Stimulated activated naive CD8-positive, alpha-beta T cell treated with anti-CD3 and anti-CD28 coated beads, Interleukin-15, Interleukin-2, amounts not matched to agents 100 ng/mL and 50 ng/mL, for 24 hours (primary cell): Measurements from ENCODE around the gene DYRK1A.

Experiments
- H3K27ac Mint-ChIP-seq: one replicate; pipeline ENCODE4 v1.8.0; 2021; ENCODE audit warnings: mild to moderate bottlenecking, mixed read lengths
- H3K27me3 Mint-ChIP-seq: one replicate; pipeline ENCODE4 v1.8.0; 2021; ENCODE audit warnings: mixed read lengths
- H3K36me3 Mint-ChIP-seq: one replicate; pipeline ENCODE4 v1.8.0; 2021; ENCODE audit warnings: low read depth, mixed read lengths
- H3K4me1 Mint-ChIP-seq: one replicate; pipeline ENCODE4 v1.8.0; 2021; ENCODE audit warnings: low read depth, mixed read lengths
- H3K4me3 Mint-ChIP-seq: one replicate; pipeline ENCODE4 v1.8.0; 2021; ENCODE audit warnings: mild to moderate bottlenecking, mixed read lengths
- H3K9me3 Mint-ChIP-seq: one replicate; pipeline ENCODE4 v1.8.0; 2021; ENCODE audit warnings: mixed read lengths

The DYRK1A gene

DNA sequence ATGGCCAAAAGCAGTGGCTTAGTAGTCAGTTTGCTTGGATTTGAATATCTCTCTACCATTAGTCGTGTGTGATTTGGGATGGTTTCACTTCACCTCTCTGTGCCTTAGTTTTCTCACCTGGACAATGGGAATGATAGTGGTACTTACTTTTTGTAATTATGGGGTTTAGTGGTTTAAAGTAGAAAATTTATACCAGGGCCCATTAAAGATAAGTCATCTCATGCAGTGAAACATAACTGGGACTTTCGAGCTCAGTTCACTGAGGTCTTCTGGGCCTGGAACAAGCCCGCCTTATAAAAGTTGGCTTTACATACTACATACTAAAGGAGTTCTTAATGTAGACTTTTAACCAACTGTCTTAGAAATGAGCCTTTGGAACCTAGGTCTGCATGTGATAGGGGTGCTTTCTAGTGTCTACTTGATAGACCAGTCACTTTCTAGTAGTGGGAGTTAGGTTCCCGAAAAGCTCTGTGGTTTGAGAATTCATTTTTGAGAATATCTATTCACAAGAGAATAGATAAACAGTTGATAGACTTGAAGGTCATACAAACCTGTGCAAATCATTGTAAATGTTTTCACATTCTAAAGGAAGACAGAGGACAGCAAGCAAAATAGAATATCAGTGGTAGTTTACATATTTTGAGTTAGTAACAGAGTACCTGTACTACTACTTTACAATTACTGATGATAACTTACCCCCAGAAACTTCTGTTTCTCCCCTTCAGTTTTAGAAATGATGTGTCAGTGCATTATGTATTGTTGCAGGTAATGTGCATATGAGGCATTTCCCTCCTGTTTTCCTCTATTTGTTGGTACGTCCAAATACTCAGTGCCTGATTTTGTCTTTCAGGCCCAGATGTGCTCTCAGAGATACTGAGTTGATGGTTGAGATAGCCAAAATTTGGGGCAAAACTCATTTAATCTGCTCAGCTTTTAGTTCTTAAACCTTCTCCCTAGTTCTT lies 48.0 kb downstream of the DYRK1A start:
- Mint-ChIP-seq H3K4me1 (peaks cover 91% of the 10 kb centered on the region), H3K9me3 (no peaks in the 10 kb centered on the region), H3K36me3 (peaks cover 9% of the 10 kb centered on the region), H3K27ac (peak overlapping the region; percentile 60), H3K27me3 (no peaks in the 10 kb centered on the region), H3K4me3 (no peak overlapping the region)

DNA sequence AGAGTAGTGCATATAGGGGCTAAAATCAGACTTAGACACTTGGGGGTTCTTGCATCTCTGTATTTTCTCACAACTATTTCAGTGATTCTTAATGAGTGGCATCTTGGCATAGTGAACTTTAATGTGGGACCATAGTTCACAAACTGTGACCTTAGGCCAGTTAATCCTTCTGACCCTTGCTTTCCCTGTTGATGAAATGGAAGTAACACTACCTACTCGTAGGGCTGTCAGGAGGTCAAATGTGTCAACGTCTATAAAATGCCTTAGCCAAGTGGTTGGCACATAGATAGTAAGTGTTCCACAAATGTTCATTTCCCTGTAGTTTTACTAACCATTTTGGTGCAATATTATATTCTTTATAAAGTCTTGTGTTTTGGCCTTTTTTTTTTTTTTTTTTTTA lies 49.4 kb downstream of the DYRK1A start:
- no peak overlapping the region for H3K4me3 Mint-ChIP-seq

DNA sequence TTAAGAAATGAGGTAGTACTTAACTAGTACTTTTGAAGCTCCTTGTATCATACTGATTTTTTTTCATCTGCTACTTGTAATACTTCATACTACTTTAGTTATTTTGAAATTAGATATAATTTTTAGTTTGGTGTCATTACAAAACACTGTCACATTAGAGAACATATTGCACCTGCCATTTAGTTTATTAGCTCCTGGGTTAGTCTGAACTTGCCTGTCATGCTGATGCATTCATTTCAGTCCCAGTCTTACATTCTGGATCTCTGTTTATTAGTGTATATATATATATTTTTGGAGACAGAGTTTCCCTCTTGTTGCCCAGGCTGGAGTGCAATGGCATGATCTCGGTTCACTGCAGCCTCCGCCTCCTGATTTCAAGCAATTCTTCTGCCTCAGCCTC lies 50.3 kb downstream of the DYRK1A start:
- H3K27ac Mint-ChIP-seq, result no peak overlapping the region

More for the DNA sequence above, 49.4 kb downstream of the DYRK1A start:
- Mint-ChIP-seq H3K36me3 (peaks cover 11% of the 10 kb centered on the region), H3K4me1 (peaks cover 93% of the 10 kb centered on the region), H3K9me3 (no peaks in the 10 kb centered on the region), H3K27ac (peak overlapping the region; percentile 13), H3K27me3 (no peaks in the 10 kb centered on the region)

DNA sequence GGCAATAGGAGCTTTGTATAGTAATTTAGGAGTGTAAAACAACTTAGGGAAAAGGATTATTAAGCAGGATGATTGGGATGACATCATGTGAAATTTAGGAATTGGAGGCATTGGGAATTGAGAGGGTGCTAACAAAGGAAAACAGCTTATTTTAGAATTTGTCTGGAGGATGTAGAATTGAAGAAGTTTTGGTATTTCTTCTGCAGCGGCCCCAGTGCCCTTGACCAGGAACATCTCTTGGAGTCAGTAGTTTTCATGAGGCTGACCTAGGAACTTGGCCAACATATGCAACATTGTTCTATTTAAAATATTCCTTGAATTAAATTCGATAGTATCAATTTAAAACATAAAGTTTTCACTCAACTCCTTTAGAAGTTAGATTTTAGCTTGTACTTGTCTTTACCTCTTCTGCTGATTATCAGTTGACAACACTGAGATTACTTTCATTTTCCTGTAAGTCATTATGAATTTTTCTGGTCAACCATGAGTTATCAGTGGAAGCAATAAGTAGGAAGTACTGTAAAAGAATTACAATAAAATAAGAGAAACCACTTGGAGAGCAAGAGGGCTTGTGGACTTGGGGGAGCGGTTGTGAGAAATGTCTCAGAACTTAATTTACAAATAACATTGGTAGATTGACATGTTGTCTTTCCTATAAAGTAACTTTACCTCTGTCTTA lies 52.8 kb downstream of the DYRK1A start:
- H3K4me3 Mint-ChIP-seq, result peak overlapping the region; percentile 7
- peaks cover 36% of the 10 kb centered on the region for H3K36me3 Mint-ChIP-seq
- H3K9me3 Mint-ChIP-seq, result no peaks in the 10 kb centered on the region
- peaks cover 91% of the 10 kb centered on the region for H3K4me1 Mint-ChIP-seq
- H3K27ac Mint-ChIP-seq, result peak overlapping the region; percentile 72
- H3K27me3 Mint-ChIP-seq, result no peaks in the 10 kb centered on the region

More for the DNA sequence above, 50.3 kb downstream of the DYRK1A start:
- Mint-ChIP-seq H3K36me3 (peaks cover 20% of the 10 kb centered on the region), H3K9me3 (no peaks in the 10 kb centered on the region), H3K4me1 (peaks cover 92% of the 10 kb centered on the region), H3K4me3 (no peak overlapping the region), H3K27me3 (no peaks in the 10 kb centered on the region)

DNA sequence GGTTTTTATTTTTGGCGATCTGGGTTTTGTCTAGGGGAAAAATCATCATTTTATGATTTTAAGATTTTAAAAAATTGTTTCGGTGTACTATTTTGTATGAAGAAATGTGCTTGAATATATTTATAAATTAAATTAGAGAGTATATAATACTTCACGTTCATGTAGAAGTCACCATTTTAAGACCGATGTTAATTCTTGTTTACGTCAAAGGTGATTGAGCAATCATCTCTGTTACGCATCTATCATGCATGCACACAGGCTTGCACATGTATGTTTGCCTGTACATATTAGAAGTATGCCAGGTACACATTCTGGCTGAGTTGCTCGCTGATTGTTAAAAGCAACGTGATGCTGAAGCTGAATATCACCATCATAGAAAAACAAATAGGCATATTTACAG lies 54.7 kb downstream of the DYRK1A start:
- peaks cover 73% of the 10 kb centered on the region for H3K4me1 Mint-ChIP-seq
- no peak overlapping the region for H3K27ac Mint-ChIP-seq
- H3K36me3 Mint-ChIP-seq, result peaks cover 47% of the 10 kb centered on the region
- no peaks in the 10 kb centered on the region for H3K27me3 Mint-ChIP-seq
- H3K9me3 Mint-ChIP-seq, result peaks cover 5% of the 10 kb centered on the region
- no peak overlapping the region for H3K4me3 Mint-ChIP-seq

DNA sequence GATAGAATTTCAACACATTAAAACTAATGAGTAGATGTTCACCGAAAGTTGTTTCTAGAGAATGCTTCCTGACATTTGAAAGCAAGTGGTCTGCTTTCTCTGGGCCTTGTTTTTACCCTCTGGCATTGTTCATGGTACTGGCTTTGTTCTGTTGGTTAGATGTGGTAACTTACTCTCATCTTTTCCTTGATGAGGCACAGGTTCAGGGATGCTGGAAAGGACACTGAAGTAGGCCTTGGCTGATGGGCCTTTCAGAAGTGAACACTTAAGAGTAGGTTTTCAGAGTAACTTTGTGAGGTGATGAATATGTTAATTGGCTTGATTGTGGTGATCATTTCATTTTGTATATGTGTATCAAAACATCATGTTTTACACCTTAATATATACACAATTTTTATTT lies 55.8 kb downstream of the DYRK1A start:
- Mint-ChIP-seq H3K27me3 (no peaks in the 10 kb centered on the region), H3K9me3 (peaks cover 5% of the 10 kb centered on the region), H3K4me1 (peaks cover 67% of the 10 kb centered on the region), H3K27ac (no peak overlapping the region), H3K36me3 (peaks cover 48% of the 10 kb centered on the region), H3K4me3 (no peak overlapping the region)

DNA sequence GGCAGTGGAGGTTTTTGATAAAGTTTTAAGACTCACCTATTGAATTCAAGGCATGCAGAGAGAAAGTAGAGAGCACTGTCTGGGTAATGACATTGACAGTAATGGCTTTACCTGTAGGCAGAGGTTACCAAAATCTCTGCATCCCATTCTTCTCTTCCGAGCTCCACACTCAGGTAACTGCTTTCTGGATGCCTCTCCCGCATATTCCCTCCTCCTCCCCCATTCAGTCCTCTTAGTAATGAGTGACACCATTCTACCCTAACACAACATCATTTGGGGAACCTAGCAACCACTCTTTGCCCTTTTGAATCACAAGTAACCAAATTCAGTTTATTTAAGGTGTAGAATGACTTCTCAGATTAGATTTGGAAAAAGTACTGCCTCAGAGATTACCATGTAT lies 56.5 kb downstream of the DYRK1A start:
- no peak overlapping the region for H3K27ac Mint-ChIP-seq
- peaks cover 5% of the 10 kb centered on the region for H3K9me3 Mint-ChIP-seq
- H3K27me3 Mint-ChIP-seq, result no peaks in the 10 kb centered on the region
- peaks cover 51% of the 10 kb centered on the region for H3K36me3 Mint-ChIP-seq
- peaks cover 67% of the 10 kb centered on the region for H3K4me1 Mint-ChIP-seq
- H3K4me3 Mint-ChIP-seq, result no peak overlapping the region

DNA sequence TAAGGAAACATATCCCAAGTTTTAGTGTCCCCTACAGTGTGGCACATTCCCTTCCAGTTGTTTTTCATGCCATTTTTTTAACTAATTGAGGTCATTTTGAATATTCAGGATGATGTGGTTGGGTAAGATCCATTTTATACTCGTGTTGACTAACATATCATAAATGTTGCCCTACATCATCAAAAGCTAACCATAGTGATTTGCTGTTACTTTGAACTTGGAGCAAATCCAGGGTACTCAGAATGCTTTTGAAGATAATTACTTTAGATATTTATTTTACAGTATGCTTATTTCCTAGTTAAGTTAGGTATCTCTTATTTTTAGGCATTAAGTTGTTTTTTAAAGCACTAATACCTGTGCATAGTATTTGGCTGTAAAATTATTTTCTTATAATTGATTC lies 57.8 kb downstream of the DYRK1A start:
- peaks cover 58% of the 10 kb centered on the region for H3K36me3 Mint-ChIP-seq
- peaks cover 67% of the 10 kb centered on the region for H3K4me1 Mint-ChIP-seq
- H3K27ac Mint-ChIP-seq, result no peak overlapping the region
- no peak overlapping the region for H3K4me3 Mint-ChIP-seq
- H3K9me3 Mint-ChIP-seq, result peaks cover 8% of the 10 kb centered on the region
- no peaks in the 10 kb centered on the region for H3K27me3 Mint-ChIP-seq

DNA sequence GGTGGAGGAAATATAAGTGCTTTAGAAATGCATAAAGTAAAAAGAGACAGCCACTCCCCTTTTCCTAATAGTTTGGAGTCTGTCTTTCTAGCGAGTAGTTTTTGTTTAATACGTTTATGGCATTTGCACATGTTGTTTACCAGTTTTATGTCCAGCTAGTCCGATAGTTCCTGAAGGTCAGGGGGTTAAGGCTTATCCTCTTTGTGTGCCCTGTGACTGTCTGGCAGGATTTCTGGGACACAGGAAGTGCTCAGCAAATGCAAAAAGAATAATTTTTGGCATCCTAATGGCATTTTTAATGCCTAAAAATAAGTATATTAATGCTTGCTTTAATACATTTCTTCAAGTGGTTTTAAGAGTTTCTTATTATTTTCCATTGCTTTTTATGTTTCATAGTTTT lies 58.4 kb downstream of the DYRK1A start:
- H3K36me3 Mint-ChIP-seq, result peaks cover 62% of the 10 kb centered on the region
- no peaks in the 10 kb centered on the region for H3K27me3 Mint-ChIP-seq
- no peak overlapping the region for H3K4me3 Mint-ChIP-seq
- H3K27ac Mint-ChIP-seq, result no peak overlapping the region
- H3K9me3 Mint-ChIP-seq, result peaks cover 10% of the 10 kb centered on the region
- peaks cover 68% of the 10 kb centered on the region for H3K4me1 Mint-ChIP-seq

DNA sequence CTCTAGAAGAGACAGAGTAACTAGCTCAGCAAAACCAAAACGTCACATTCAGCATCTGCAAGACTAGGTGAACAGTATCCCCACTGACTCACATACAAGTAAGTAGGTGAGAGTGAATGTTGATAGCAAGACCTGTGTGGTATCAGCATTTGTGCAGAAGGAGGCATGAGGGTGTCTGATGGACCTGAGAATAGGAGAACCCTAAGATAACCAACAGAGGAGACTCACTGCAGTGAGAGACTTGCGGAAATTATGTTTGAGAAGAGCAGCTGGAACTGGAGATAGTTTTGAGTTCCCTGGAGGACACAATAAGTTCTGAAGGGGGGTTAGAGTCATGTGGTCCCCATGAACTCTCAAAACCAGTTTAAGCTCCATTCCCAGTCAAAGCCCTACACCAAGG lies 59.1 kb downstream of the DYRK1A start:
- H3K27ac Mint-ChIP-seq, result no peak overlapping the region
- H3K4me3 Mint-ChIP-seq, result no peak overlapping the region
- H3K36me3 Mint-ChIP-seq, result peaks cover 64% of the 10 kb centered on the region
- H3K4me1 Mint-ChIP-seq, result peaks cover 69% of the 10 kb centered on the region
- peaks cover 10% of the 10 kb centered on the region for H3K9me3 Mint-ChIP-seq
- no peaks in the 10 kb centered on the region for H3K27me3 Mint-ChIP-seq

DNA sequence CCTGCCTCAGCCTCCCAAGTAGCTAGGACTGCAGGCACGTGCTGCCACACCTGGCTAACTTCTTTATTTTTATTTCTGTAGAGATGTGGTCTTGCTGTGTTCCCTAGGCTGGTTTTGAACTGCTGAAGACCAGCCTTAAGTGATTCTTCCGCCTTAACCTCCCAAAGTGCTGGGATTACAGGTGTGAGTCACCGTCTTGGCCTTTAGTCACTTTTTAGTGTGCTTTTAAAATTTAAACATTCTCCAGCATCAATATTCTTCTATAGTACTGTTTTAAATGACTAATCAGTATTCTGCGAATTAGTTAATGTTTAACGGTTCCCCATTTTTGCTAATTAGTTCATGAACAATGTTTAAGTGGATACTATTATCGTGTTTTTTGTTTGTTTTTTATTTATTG lies 60.6 kb downstream of the DYRK1A start:
- H3K9me3 Mint-ChIP-seq, result peaks cover 10% of the 10 kb centered on the region
- no peak overlapping the region for H3K4me3 Mint-ChIP-seq
- no peak overlapping the region for H3K27ac Mint-ChIP-seq
- H3K36me3 Mint-ChIP-seq, result peaks cover 66% of the 10 kb centered on the region
- H3K4me1 Mint-ChIP-seq, result peaks cover 69% of the 10 kb centered on the region
- no peaks in the 10 kb centered on the region for H3K27me3 Mint-ChIP-seq

DNA sequence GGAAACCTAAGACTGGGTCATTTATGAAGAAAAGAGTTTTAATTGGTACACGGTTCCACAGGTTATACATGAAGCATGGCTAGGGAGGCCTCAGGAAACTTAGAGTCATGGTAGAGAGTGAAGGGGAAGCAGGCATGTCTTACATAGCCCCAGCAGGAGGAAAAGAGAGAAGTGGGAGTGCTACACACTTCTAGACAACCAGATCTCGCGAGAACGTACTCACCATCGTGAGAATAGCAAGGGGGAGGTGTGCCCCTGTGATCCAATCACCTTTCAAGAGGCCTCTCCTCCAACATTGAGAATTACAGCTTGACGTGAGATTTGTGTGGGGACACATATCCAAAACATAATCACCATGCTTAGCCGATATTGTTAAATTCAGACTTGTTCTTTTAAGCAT lies 62.8 kb downstream of the DYRK1A start:
- peaks cover 53% of the 10 kb centered on the region for H3K36me3 Mint-ChIP-seq
- H3K27me3 Mint-ChIP-seq, result no peaks in the 10 kb centered on the region
- H3K4me1 Mint-ChIP-seq, result peaks cover 68% of the 10 kb centered on the region
- H3K27ac Mint-ChIP-seq, result peak overlapping the region; percentile 13
- no peak overlapping the region for H3K4me3 Mint-ChIP-seq
- H3K9me3 Mint-ChIP-seq, result peaks cover 10% of the 10 kb centered on the region

DNA sequence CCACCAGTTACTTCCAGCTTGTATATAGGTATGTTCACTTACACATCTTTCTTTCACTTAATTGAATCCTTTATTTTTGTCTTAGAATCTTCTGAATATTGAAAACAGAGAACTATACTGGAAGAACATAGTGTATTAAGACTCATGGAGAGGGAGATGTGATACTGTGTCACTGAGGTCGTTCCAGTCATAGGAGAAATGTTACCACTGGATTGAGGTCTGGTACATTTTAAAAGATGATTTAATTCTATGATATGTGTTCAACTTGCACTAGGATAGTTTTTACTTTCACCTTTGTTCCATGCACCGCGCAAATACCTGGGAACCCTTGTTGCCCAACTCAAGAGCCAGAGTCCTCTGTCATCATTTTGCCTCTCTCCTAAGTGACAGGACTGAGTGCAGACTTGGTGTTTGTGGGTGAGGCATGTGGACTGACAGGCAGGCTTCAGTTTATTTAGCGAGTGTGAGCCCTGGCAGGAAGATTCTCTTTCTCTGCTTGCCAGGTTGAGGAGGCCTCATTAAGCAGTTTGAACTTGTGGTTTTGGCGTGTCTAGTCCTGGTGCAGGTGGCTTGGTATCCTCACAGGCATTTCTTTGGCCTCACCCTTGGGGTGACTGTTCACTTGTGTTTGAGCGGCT lies 63.7 kb downstream of the DYRK1A start:
- peaks cover 10% of the 10 kb centered on the region for H3K9me3 Mint-ChIP-seq
- peaks cover 49% of the 10 kb centered on the region for H3K36me3 Mint-ChIP-seq
- no peak overlapping the region for H3K4me3 Mint-ChIP-seq
- H3K4me1 Mint-ChIP-seq, result peaks cover 67% of the 10 kb centered on the region
- peak overlapping the region; percentile 34 for H3K27ac Mint-ChIP-seq
- H3K27me3 Mint-ChIP-seq, result no peaks in the 10 kb centered on the region

DNA sequence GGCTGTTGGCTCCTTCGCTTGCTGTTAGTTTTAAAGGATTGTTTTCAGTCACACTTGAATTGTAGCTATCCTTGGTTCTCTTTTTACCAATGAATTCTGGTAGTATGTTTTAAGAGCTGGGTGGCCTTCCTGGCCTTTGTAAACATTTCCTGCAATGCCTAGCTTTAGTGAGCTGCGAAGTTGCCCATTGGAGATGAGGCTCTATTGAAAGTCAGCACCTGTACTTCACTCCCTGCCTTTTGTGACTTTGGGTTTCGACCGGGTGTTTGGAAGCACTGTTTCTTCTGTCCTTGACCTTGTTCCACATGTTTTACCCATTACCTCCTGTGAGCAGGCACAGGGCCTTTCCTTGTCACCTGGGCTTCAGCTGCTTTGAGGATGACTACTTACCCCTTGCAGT lies 64.7 kb downstream of the DYRK1A start:
- peaks cover 40% of the 10 kb centered on the region for H3K36me3 Mint-ChIP-seq
- H3K27ac Mint-ChIP-seq, result no peak overlapping the region
- peaks cover 5% of the 10 kb centered on the region for H3K9me3 Mint-ChIP-seq
- no peaks in the 10 kb centered on the region for H3K27me3 Mint-ChIP-seq
- H3K4me1 Mint-ChIP-seq, result peaks cover 67% of the 10 kb centered on the region
- H3K4me3 Mint-ChIP-seq, result no peak overlapping the region
